H4 (cell line): ENCODE results near the gene BTF3L4. TPM values are rescaled to one million over a fixed set of nuclear protein-coding genes. Genes with fewer than 3 reads are reported as not detected.

Experiments used
- DNase-seq: peaks from one replicate; pipeline ENCODE4 v3.0.0-alpha.2; 2015; ENCODE audit warnings: low spot score
- total RNA-seq: library from RNA; depleted of rRNA; stranded (reverse); fragments of >200 nt; shearing (Covaris generic); gene quantifications from 2 replicates; pipeline ENCODE4 v1.2.3, GENCODE V29; 2014; rRNA removed

Gene BTF3L4
- total RNA-seq, 1 experiment from 2014 or later: 158 TPM

- DNase-seq: no peak
Observed at GRCh38 chr1:52123622-52124021, 67.5 kb downstream of the BTF3L4 start.

DNA sequence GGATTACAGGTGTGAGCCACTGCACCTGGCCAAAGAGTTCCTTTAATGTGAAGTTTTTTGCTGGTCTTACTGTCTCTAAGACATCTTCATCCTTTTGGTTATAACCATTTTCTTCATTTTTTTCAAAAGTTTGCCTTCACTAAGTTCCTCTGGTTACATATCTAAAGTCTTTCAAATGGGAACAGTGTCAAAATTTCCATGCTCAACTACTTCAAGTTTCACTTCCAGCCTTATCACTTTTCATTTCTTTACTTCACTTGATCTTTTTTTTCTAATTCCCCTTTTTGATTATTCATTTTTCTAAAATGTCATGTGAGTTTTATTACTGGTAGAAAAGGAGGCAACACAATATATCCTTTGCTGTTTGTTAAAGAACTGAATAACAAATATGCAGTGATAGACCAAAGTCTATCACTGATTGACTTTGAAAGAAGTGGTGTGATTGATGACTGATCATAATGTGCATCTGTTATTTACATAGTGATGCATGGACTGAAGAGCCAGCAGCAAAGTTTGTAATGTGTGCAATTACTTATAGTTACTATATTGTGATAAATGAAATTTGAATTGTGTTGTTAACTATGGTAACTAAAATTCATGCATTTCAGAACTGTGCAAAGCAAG lies 69.8 kb downstream of the BTF3L4 start:
- no peak for DNase-seq

- DNase-seq: peak; percentile 71
Observed at GRCh38 chr1:52127181-52128180, 71.4 kb downstream of the BTF3L4 start.

- peak; percentile 81 for DNase-seq
Observed at GRCh38 chr1:52139817-52140540, 83.9 kb downstream of the BTF3L4 start.

Other genes with a start within 250 kb of the BTF3L4 start
- 77.0 and 78.8 TPM in 2 replicates for gene NRDC, start 177.6 kb upstream of the BTF3L4 start, total RNA-seq
- 0.43 and 0.54 TPM in 2 replicates for gene RAB3B, start 65.6 kb upstream of the BTF3L4 start, total RNA-seq
- gene KTI12, start 22.5 kb upstream of the BTF3L4 start, total RNA-seq: 9.2 and 13.2 TPM in 2 replicates
- 128 and 138 TPM in 2 replicates for gene TXNDC12, start 1.1 kb upstream of the BTF3L4 start, total RNA-seq
- gene ZFYVE9, start 85.8 kb downstream of the BTF3L4 start, total RNA-seq: 13.9 and 15.0 TPM in 2 replicates